ENCODE data around the gene PNPLA8.
"Not testable (repeated sequence)": the region's sequence is repeated elsewhere in the genome, so short reads cannot be mapped to it uniquely, and the experiment has no call there.

The PNPLA8 gene

GRCh38 chr7:108468246-108468645, 57.7 kb downstream of the PNPLA8 start (continued):
- TF ChIP-seq ZNF391 (tag by site-specific recombination; IDR thresholded peaks at IDR 0.05; ENCODE audit: borderline replicate concordance, low read depth) (no peak), KLF8 (tag by site-specific recombination; IDR thresholded peaks at IDR 0.05) (no peak)

GRCh38 chr7:108467391-108467790, 58.5 kb downstream of the PNPLA8 start:
- Histone ChIP-seq H3K27ac (ENCODE audit: extremely low read depth, low read depth, low read length) (no peak overlapping the region), H3K9me3 (ENCODE audit: control insufficient read depth, insufficient read depth, low read depth, low read length) (no peaks in the 10 kb centered on the region), H3K4me1 (ENCODE audit: control insufficient read depth, insufficient read depth, low read length) (no peaks in the 10 kb centered on the region), H3K36me3 (ENCODE audit: control insufficient read depth in 2 of 2, insufficient read depth in 1 of 2, low read length in 2 of 2) (no peaks in the 10 kb centered on the region), H3K4me3 (ENCODE audit: low read depth, low read length) (no peak overlapping the region)
- no peak for TF ChIP-seq ZNF239 (tag by site-specific recombination; IDR thresholded peaks at IDR 0.05)
- CTCF ChIA-PET, result interaction anchor here (1.0 to 1.4 kb wide), 3 partner anchors 14 to 286 kb away, joined by 3 to 14 read pairs (median 3); no protein-coding TSS in a partner anchor
- POLR2A ChIA-PET, result no interaction called here

- TF ChIP-seq ZNF146 (tag by site-specific recombination; IDR thresholded peaks at IDR 0.05), result 0 out of 2 replicates have a peak, but pooled peaks have one; percentile 43
- H3K9me3 ChIP-seq (ENCODE audit: control insufficient read depth, insufficient read depth, low read depth, low read length); H3K4me1 ChIP-seq (ENCODE audit: control insufficient read depth, insufficient read depth, low read length); H3K36me3 ChIP-seq (ENCODE audit: control insufficient read depth in 2 of 2, insufficient read depth in 1 of 2, low read length in 2 of 2); H3K27ac ChIP-seq (ENCODE audit: extremely low read depth, low read depth, low read length); H3K4me3 ChIP-seq (ENCODE audit: low read depth, low read length); POLR2A ChIA-PET: not testable (repeated sequence)
- CTCF ChIA-PET, result interaction anchor here (0.7 to 1.2 kb wide), 4 partner anchors 9 to 1216 kb away, joined by 3 to 5 read pairs (median 3); no protein-coding TSS in a partner anchor
Measured at GRCh38 chr7:108466322-108466721, 59.6 kb downstream of the PNPLA8 start.

- H3K9me3 ChIP-seq (ENCODE audit: control insufficient read depth, insufficient read depth, low read depth, low read length), result no peaks in the 10 kb centered on the region
- no peak for TF ChIP-seq RBAK (tag by site-specific recombination; IDR thresholded peaks at IDR 0.05)
- no peak for TF ChIP-seq ZFHX2 (tag by site-specific recombination; conservative IDR thresholded peaks at IDR 0.05)
- H3K4me3 ChIP-seq (ENCODE audit: low read depth, low read length), result no peak overlapping the region
- CTCF ChIA-PET, result interaction anchor here (0.6 to 0.8 kb wide), 2 partner anchors 32 to 917 kb away, joined by 3 read pairs; no protein-coding TSS in a partner anchor
- H3K27ac ChIP-seq (ENCODE audit: extremely low read depth, low read depth, low read length), result no peak overlapping the region
- H3K36me3 ChIP-seq (ENCODE audit: control insufficient read depth in 2 of 2, insufficient read depth in 1 of 2, low read length in 2 of 2), result no peaks in the 10 kb centered on the region
- POLR2A ChIA-PET, result no interaction called here
- no peaks in the 10 kb centered on the region for H3K4me1 ChIP-seq (ENCODE audit: control insufficient read depth, insufficient read depth, low read length)
Measured at GRCh38 chr7:108464743-108465142, 61.2 kb downstream of the PNPLA8 start.

- H3K4me1 ChIP-seq (ENCODE audit: control insufficient read depth, insufficient read depth, low read length), result no peaks in the 10 kb centered on the region
- H3K9me3 ChIP-seq (ENCODE audit: control insufficient read depth, insufficient read depth, low read depth, low read length), result no peaks in the 10 kb centered on the region
- no peaks in the 10 kb centered on the region for H3K36me3 ChIP-seq (ENCODE audit: control insufficient read depth in 2 of 2, insufficient read depth in 1 of 2, low read length in 2 of 2)
- no peak overlapping the region for H3K27ac ChIP-seq (ENCODE audit: extremely low read depth, low read depth, low read length)
- ChIA-PET POLR2A (no interaction called here), CTCF (no interaction called here)
- TF ChIP-seq ZFHX2 (tag by site-specific recombination; conservative IDR thresholded peaks at IDR 0.05) (peak; percentile 29; the same call in 1 of the 2 replicates), ZNF776 (tag by site-specific recombination; IDR thresholded peaks at IDR 0.05; ENCODE audit: borderline replicate concordance) (no peak), EGR2 (tag by site-specific recombination; IDR thresholded peaks at IDR 0.05; ENCODE audit: low read depth) (0 out of 2 replicates have a peak, but pooled peaks have one; percentile 42)
- H3K4me3 ChIP-seq (ENCODE audit: low read depth, low read length), result no peak overlapping the region
Measured at GRCh38 chr7:108463613-108464012, 62.3 kb downstream of the PNPLA8 start.

- CTCF ChIA-PET, result interaction anchor here (0.8 kb wide), 3 partner anchors 8 to 1311 kb away, joined by 3 to 5 read pairs (median 4); no protein-coding TSS in a partner anchor
- Histone ChIP-seq H3K9me3 (ENCODE audit: control insufficient read depth, insufficient read depth, low read depth, low read length) (no peaks in the 10 kb centered on the region), H3K4me3 (ENCODE audit: low read depth, low read length) (no peak overlapping the region), H3K27ac (ENCODE audit: extremely low read depth, low read depth, low read length) (no peak overlapping the region), H3K4me1 (ENCODE audit: control insufficient read depth, insufficient read depth, low read length) (no peaks in the 10 kb centered on the region; the same call in 1 of the 2 replicates), H3K36me3 (ENCODE audit: control insufficient read depth in 2 of 2, insufficient read depth in 1 of 2, low read length in 2 of 2) (no peaks in the 10 kb centered on the region)
- TF ChIP-seq ATF2 (tag by site-specific recombination; IDR thresholded peaks at IDR 0.05; ENCODE audit: low read depth) (peak; percentile 73; the same call in 1 of the 2 replicates), ZNF692 (tag by site-specific recombination; IDR thresholded peaks at IDR 0.05) (peak; percentile 61; the same call in 1 of the 2 replicates), ZNF394 (tag by site-specific recombination; IDR thresholded peaks at IDR 0.05; ENCODE audit: borderline replicate concordance) (no peak), ZBTB17 (tag by site-specific recombination; IDR thresholded peaks at IDR 0.05) (peak; percentile 38; the same call in 1 of the 2 replicates)
- POLR2A ChIA-PET, result no interaction called here
Measured at GRCh38 chr7:108461840-108462239, 64.1 kb downstream of the PNPLA8 start.

All from HEK293 (cell line).